ENCODE results near the gene SHOX. TPM values are rescaled to one million over a fixed set of nuclear protein-coding genes. Genes with fewer than 3 reads are reported as not detected.

Gene SHOX
- total RNA-seq, 1 experiment from 2014 or later = 0.24 TPM

- no peak overlapping the region for H4K5ac ChIP-seq (ENCODE audit: insufficient read length, low read depth, low read length)
- H3K27me3 ChIP-seq (ENCODE audit: insufficient read depth, low read length) = peaks cover 44% of the 10 kb centered on the region
Measured at GRCh38 chrX:646796-647195, 16.2 kb downstream of the SHOX start.

More at GRCh38 chrX:646796-647195, 16.2 kb downstream of the SHOX start:
- Histone ChIP-seq H2BK12ac (ENCODE audit: insufficient read length, low read depth, low read length) (no peak overlapping the region), H3K14ac (ENCODE audit: insufficient read depth, low read length) (no peak overlapping the region), H3K4me1 (ENCODE audit: insufficient read depth, low read length) (no peaks in the 10 kb centered on the region), H3K9me3 (ENCODE audit: control insufficient read depth, low read depth, low read length) (no peaks in the 10 kb centered on the region), H3T11ph (ENCODE audit: low read length) (no peak overlapping the region), H3K23ac (ENCODE audit: insufficient read length, low read depth, low read length) (no peak overlapping the region), H2BK120ac (ENCODE audit: low read depth, low read length, poor library complexity, severe bottlenecking) (no peak overlapping the region), H3K9ac (ENCODE audit: extremely low read depth, insufficient read length, low read length) (no peak overlapping the region), H4K91ac (ENCODE audit: insufficient read length, low read depth, low read length) (no peak overlapping the region), H3K23me2 (ENCODE audit: insufficient read length, low read depth, low read length, poor library complexity, severe bottlenecking) (peaks cover 10% of the 10 kb centered on the region), H3K79me2 (ENCODE audit: insufficient read depth, low read length) (no peaks in the 10 kb centered on the region), H4K8ac (replicated peaks; ENCODE audit: insufficient read length, low read depth, low read length) (no peak overlapping the region), H4K20me1 (ENCODE audit: control insufficient read depth, insufficient read depth, insufficient read length) (no peaks in the 10 kb centered on the region), H2BK20ac (ENCODE audit: low read depth, low read length, poor library complexity, severe bottlenecking) (no peak overlapping the region), H2AK5ac (ENCODE audit: insufficient read length, low read length) (no peak overlapping the region), H3K79me1 (ENCODE audit: insufficient read depth, low read depth, low read length, poor library complexity, severe bottlenecking) (no peaks in the 10 kb centered on the region), H2BK15ac (ENCODE audit: low read depth, low read length) (no peak overlapping the region), H2BK5ac (ENCODE audit: insufficient read length, low read length) (no peak overlapping the region), H3K18ac (ENCODE audit: insufficient read length, low read depth, low read length) (no peak overlapping the region), H3K56ac (ENCODE audit: insufficient read length, low read depth, low read length) (no peak overlapping the region), H2AFZ (ENCODE audit: low read length) (no peak overlapping the region), H3K4ac (ENCODE audit: low read depth, low read length) (no peak overlapping the region), H3K27ac (ENCODE audit: insufficient read length, low read depth, low read length) (no peak overlapping the region), H3K4me2 (ENCODE audit: insufficient read depth, insufficient read length, low read length) (no peak overlapping the region)
- no peak for DNase-seq
- Mint-ChIP-seq H3K4me1 (peaks cover 4 to 27% of the 10 kb centered on the region in 2 experiments), H3K27ac (no peak overlapping the region), H3K36me3 (ENCODE audit: insufficient read depth in 1 of 3, low read depth in 3 of 3) (peaks cover 0 to 1% (median 0%) of the 10 kb centered on the region in 3 experiments; a peak in 1 of 7 replicates), H3K9me3 (peaks cover 5 to 7% of the 10 kb centered on the region in 2 experiments; a peak in 3 of 5 replicates), H3K4me3 (no peak overlapping the region), H3K27me3 (ENCODE audit: low read depth) (peaks cover 71% of the 10 kb centered on the region)
- no CpG with 5 or more reads among the region's 9 CpGs for WGBS (ENCODE audit: extremely low coverage, insufficient read length, low lambda C conversion rate)
- no peak for TF ChIP-seq CTCF (conservative IDR thresholded peaks at IDR 0.05)
